H1 (cell line): Measurements from ENCODE around the gene GPR17. TPM values are rescaled to one million over a fixed set of nuclear protein-coding genes. Genes with fewer than 3 reads are reported as not detected.

Source experiments
- CTCF ChIA-PET: fragments of 300-600 bp; sonication (Branson Sonifier 250); formaldehyde crosslinking; loops from one replicate; lab custom pipeline; 2021; ENCODE audit not compliant: partially characterized antibody; lab: Charles Lee
- POLR2A ChIA-PET: fragments of 300-600 bp; sonication (Branson Sonifier 250); formaldehyde crosslinking; loops from one replicate; lab custom pipeline; 2021; ENCODE audit warnings: inconsistent platforms; ENCODE audit not compliant: partially characterized antibody; lab: Charles Lee
- DNase-seq, 2 experiments: peaks; one replicate each; pipeline versions ENCODE4 v3.0.0 to v3.0.0-alpha.2; 2010 to 2022; ENCODE audit warnings: low spot score in 2 of 2, low read depth in 1 of 2, mixed read lengths in 1 of 2
- FAIRE-seq: peaks from 2 replicates; lab custom pipeline; 2011; peaks lifted over from hg19 to GRCh38; lab: Jason Lieb, UNC
- H2AFZ ChIP-seq: 2 replicates; pipeline ENCODE4 v1.8.1; 2012; ENCODE audit warnings: low read length, inconsistent platforms
- H2AK5ac ChIP-seq: 2 replicates; pipeline ENCODE4 v1.6.1; 2013; ENCODE audit warnings: low read depth, low read length
- H2BK120ac ChIP-seq: replicated peaks from 2 replicates; pipeline ENCODE3; 2013; ENCODE audit warnings: low read depth, low read length, inconsistent platforms
- H2BK12ac ChIP-seq: 2 replicates; pipeline ENCODE4 v1.6.1; 2013; ENCODE audit warnings: low read depth, low read length
- H2BK15ac ChIP-seq: 2 replicates; pipeline ENCODE4 v1.6.1; 2013; ENCODE audit warnings: low read length
- H2BK20ac ChIP-seq: 2 replicates; pipeline ENCODE4 v1.6.1; 2013; ENCODE audit warnings: low read length
- H2BK5ac ChIP-seq: 2 replicates; pipeline ENCODE4 v1.6.1; 2013; ENCODE audit warnings: low read depth, low read length
- H3K14ac ChIP-seq: 2 replicates; pipeline ENCODE4 v1.6.1; 2013; ENCODE audit warnings: inconsistent platforms; ENCODE audit not compliant: insufficient read length
- H3K18ac ChIP-seq: 2 replicates; pipeline ENCODE4 v1.6.1; 2013; ENCODE audit warnings: low read length; ENCODE audit errors: extremely low read depth
- H3K23ac ChIP-seq: 2 replicates; pipeline ENCODE4 v1.6.1; 2013; ENCODE audit warnings: inconsistent platforms; ENCODE audit not compliant: insufficient read length
- H3K23me2 ChIP-seq: 2 replicates; pipeline ENCODE4 v1.6.1; 2013; ENCODE audit warnings: low read depth, low read length
- H3K27ac ChIP-seq: 2 replicates; pipeline ENCODE4 v1.6.1; 2011; ENCODE audit warnings: low read depth, low read length, inconsistent platforms
- H3K27me3 ChIP-seq, 4 experiments: replicated peaks in 1 of 4; 1 replicate in 1 of 4; 2 replicates in 3 of 4; pipeline versions ENCODE4 v1.6.1 to v1.8.1; 2011 to 2013; ENCODE audit warnings: low read length in 3 of 4, mild to moderate bottlenecking in 3 of 4, inconsistent platforms in 2 of 4, mixed read lengths in 2 of 4, moderate library complexity in 1 of 4; ENCODE audit not compliant: control insufficient read depth in 3 of 4, insufficient read depth in 3 of 4; ENCODE audit errors: extremely low read depth in 1 of 4
- H3K36me3 ChIP-seq, 4 experiments: 2 replicates each; pipeline versions ENCODE4 v1.6.1 to v1.8.1; 2011 to 2013; ENCODE audit warnings: mild to moderate bottlenecking in 4 of 4, low read length in 3 of 4, moderate library complexity in 2 of 4, control low read depth in 1 of 4, inconsistent platforms in 1 of 4; ENCODE audit not compliant: insufficient read depth in 4 of 4, control insufficient read depth in 2 of 4
- H3K4ac ChIP-seq: replicated peaks from 2 replicates; pipeline ENCODE3; 2013; ENCODE audit warnings: low read length, low read depth, mixed read lengths, inconsistent platforms; ENCODE audit not compliant: insufficient read length
- H3K4me1 ChIP-seq, 4 experiments: replicated peaks in 1 of 4; 1 replicate in 1 of 4; 2 replicates in 3 of 4; pipeline versions ENCODE4 v1.6.1 to v1.8.1; 2011 to 2013; ENCODE audit warnings: low read length in 3 of 4, inconsistent platforms in 2 of 4, mixed read lengths in 1 of 4; ENCODE audit not compliant: insufficient read depth in 4 of 4, control insufficient read depth in 3 of 4
- H3K4me2 ChIP-seq, 2 experiments: 2 replicates each; pipeline versions ENCODE4 v1.6.1 to v1.8.1; 2011 to 2013; ENCODE audit warnings: low read depth in 2 of 2, low read length in 2 of 2, control low read depth in 1 of 2, inconsistent platforms in 1 of 2, mild to moderate bottlenecking in 1 of 2; ENCODE audit not compliant: insufficient read depth in 1 of 2
- H3K4me3 ChIP-seq, 4 experiments: fragments of 200-600, 300-600 bp in 1 of 4; sonication (generic), shearing (Covaris generic), sonication (Bioruptor Twin) in 1 of 4; 2 replicates each; pipeline versions ENCODE4 v1.5.1 to v1.8.1; 2011 to 2016; ENCODE audit warnings: low read length in 4 of 4, low read depth in 3 of 4, control low read depth in 2 of 4, inconsistent platforms in 2 of 4, mild to moderate bottlenecking in 2 of 4, mixed read lengths in 1 of 4, moderate library complexity in 1 of 4; ENCODE audit not compliant: insufficient read depth in 2 of 4; ENCODE audit errors: extremely low read depth in 1 of 4
- H3K56ac ChIP-seq: replicated peaks from 2 replicates; pipeline ENCODE3; 2013; ENCODE audit warnings: low read depth, mild to moderate bottlenecking, mixed read lengths, low read length, inconsistent platforms; ENCODE audit not compliant: insufficient read length
- H3K79me1 ChIP-seq: 2 replicates; pipeline ENCODE4 v1.6.1; 2013; ENCODE audit warnings: low read depth, low read length, control low read depth
- H3K79me2 ChIP-seq, 2 experiments: 2 replicates each; pipeline versions ENCODE4 v1.6.1 to v1.8.1; 2012 to 2013; ENCODE audit warnings: low read length in 2 of 2, mild to moderate bottlenecking in 2 of 2, inconsistent platforms in 1 of 2; ENCODE audit not compliant: insufficient read depth in 2 of 2, control insufficient read depth in 1 of 2
- H3K9ac ChIP-seq, 4 experiments: replicated peaks in 1 of 4; 1 replicate in 1 of 4; 2 replicates in 3 of 4; pipeline versions ENCODE4 v1.6.1 to v1.8.1; 2011 to 2013; ENCODE audit warnings: low read depth in 3 of 4, low read length in 3 of 4, control low read depth in 2 of 4, mild to moderate bottlenecking in 2 of 4, moderate library complexity in 2 of 4, inconsistent platforms in 1 of 4; ENCODE audit errors: extremely low read depth in 1 of 4
- H3K9me3 ChIP-seq, 2 experiments: 2 replicates each; pipeline versions ENCODE4 v1.6.1 to v1.8.1; 2012 to 2013; ENCODE audit warnings: mild to moderate bottlenecking in 2 of 2, moderate library complexity in 2 of 2, control low read depth in 1 of 2, inconsistent platforms in 1 of 2, low read depth in 1 of 2, low read length in 1 of 2, mixed read lengths in 1 of 2; ENCODE audit not compliant: insufficient read depth in 2 of 2
- H4K20me1 ChIP-seq, 2 experiments: replicated peaks in 1 of 2; 2 replicates each; pipeline versions ENCODE3 to v1.8.1; 2011 to 2013; ENCODE audit warnings: inconsistent platforms in 2 of 2, low read length in 2 of 2, mild to moderate bottlenecking in 1 of 2; ENCODE audit not compliant: insufficient read depth in 2 of 2, control insufficient read depth in 1 of 2
- H4K5ac ChIP-seq: 2 replicates; pipeline ENCODE4 v1.6.1; 2013; ENCODE audit warnings: low read length, low read depth, mixed read lengths, inconsistent platforms; ENCODE audit not compliant: insufficient read length
- H4K8ac ChIP-seq: 2 replicates; pipeline ENCODE4 v1.8.0; 2013; ENCODE audit warnings: mild to moderate bottlenecking, moderate library complexity, low read length, inconsistent platforms; ENCODE audit not compliant: insufficient read depth; ENCODE audit errors: extremely low read depth
- H4K91ac ChIP-seq: replicated peaks from 2 replicates; pipeline ENCODE3; 2013; ENCODE audit warnings: low read length, mixed read lengths, inconsistent platforms; ENCODE audit not compliant: insufficient read length
- CEBPB ChIP-seq: IDR thresholded peaks from 2 replicates; pipeline ENCODE4 v1.6.1; 2012; ENCODE audit warnings: low read depth, low read length
- CHD2 ChIP-seq: IDR thresholded peaks from 2 replicates; pipeline ENCODE4 v1.6.1; 2012; ENCODE audit warnings: low read length, improper control_type of control experiment
- CTBP2 ChIP-seq: IDR thresholded peaks from 2 replicates; pipeline ENCODE4 v1.7.0; 2011; ENCODE audit warnings: borderline replicate concordance, mild to moderate bottlenecking, moderate library complexity, mixed read lengths, low read length; ENCODE audit not compliant: insufficient read depth, insufficient read length
- EP300 ChIP-seq, 2 experiments: IDR thresholded peaks; 1 replicate in 1 of 2; 2 replicates in 1 of 2; pipeline ENCODE4 v1.6.1; 2011 to 2012; ENCODE audit warnings: low read depth in 2 of 2, low read length in 2 of 2, mild to moderate bottlenecking in 2 of 2, borderline replicate concordance in 1 of 2, inconsistent platforms in 1 of 2, moderate library complexity in 1 of 2
- JUND ChIP-seq: IDR thresholded peaks from 2 replicates; pipeline ENCODE4 v1.6.1; 2011; ENCODE audit warnings: mild to moderate bottlenecking, improper control_type of control experiment, low read length
- RNF2 ChIP-seq: fragments of 200-900, 300-1000 bp; sonication (generic); IDR thresholded peaks from 2 replicates; pipeline ENCODE4 v1.7.1; 2016; ENCODE audit warnings: borderline replicate concordance, low read depth, mild to moderate bottlenecking, antibody characterized with exemption, low read length; ENCODE audit not compliant: poor library complexity, severe bottlenecking; ENCODE audit errors: missing control alignments
- SIRT6 ChIP-seq: IDR thresholded peaks from one replicate; pipeline ENCODE4 v1.7.1; 2012; ENCODE audit warnings: low read length, inconsistent platforms
- SP4 ChIP-seq: IDR thresholded peaks from 2 replicates; pipeline ENCODE4 v1.6.1; 2012; ENCODE audit warnings: low read length, inconsistent platforms
- SRF ChIP-seq: IDR thresholded peaks from 2 replicates; pipeline ENCODE4 v1.6.1; 2011; ENCODE audit warnings: mild to moderate bottlenecking, low read depth, low read length, moderate library complexity
- TCF12 ChIP-seq: IDR thresholded peaks from 2 replicates; pipeline ENCODE4 v1.6.1; 2011; ENCODE audit warnings: low read depth, mild to moderate bottlenecking, low read length
- WGBS, 2 experiments: shearing (Covaris generic) in 1 of 2; methylation state at CpG; one replicate each; pipeline versions ENCODE4 v1.1.6 to v1.1.7; 2013 to 2015; ENCODE audit warnings: low lambda C conversion rate in 2 of 2, mixed read lengths in 2 of 2, inconsistent platforms in 1 of 2, low coverage in 1 of 2, missing lambda C conversion rate in 1 of 2; ENCODE audit not compliant: insufficient replicate concordance in 2 of 2, insufficient coverage in 1 of 2, insufficient read length in 1 of 2; ENCODE audit errors: extremely low coverage in 1 of 2, missing lambda C conversion rate in 1 of 2; 5-methylcytosine and 5-hydroxymethylcytosine counted together
- polyA plus RNA-seq, 7 experiments: library from polyadenylated mRNA; depleted of rRNA in 3 of 7; stranded (reverse) in 5 of 7; unstranded in 2 of 7; fragments of >200 nt in 5 of 7; fragments of 200-250 nt in 2 of 7; gene quantifications; 1 replicate in 5 of 7; 2 replicates in 1 of 7; 4 replicates in 1 of 7; pipeline versions ENCODE4 v1.2.1 to v1.2.3, GENCODE V29; 2011 to 2013; ENCODE audit warnings: missing spikeins in 2 of 7, mixed read lengths in 2 of 7
- total RNA-seq: library from RNA; stranded (reverse); fragmentation: NEBNext Ultra II Directional; extraction: Animal tissue kit (Norgen Biotek cat#: 25700); gene quantifications from 2 replicates; pipeline ENCODE4 v1.2.1, GENCODE V29; 2021
- TF ChIP-seq, protein P1 (sequence below): IDR thresholded peaks from 2 replicates; pipeline ENCODE4 v1.6.1; 2012; ENCODE audit warnings: inconsistent platforms

GPR17 gene
- total and polyA plus RNA-seq, 2 of the 8 experiments (the other 6 are each of a cell fraction or from before 2014, with no cell fraction given): 0.03 TPM; not detected in 1

DNA sequence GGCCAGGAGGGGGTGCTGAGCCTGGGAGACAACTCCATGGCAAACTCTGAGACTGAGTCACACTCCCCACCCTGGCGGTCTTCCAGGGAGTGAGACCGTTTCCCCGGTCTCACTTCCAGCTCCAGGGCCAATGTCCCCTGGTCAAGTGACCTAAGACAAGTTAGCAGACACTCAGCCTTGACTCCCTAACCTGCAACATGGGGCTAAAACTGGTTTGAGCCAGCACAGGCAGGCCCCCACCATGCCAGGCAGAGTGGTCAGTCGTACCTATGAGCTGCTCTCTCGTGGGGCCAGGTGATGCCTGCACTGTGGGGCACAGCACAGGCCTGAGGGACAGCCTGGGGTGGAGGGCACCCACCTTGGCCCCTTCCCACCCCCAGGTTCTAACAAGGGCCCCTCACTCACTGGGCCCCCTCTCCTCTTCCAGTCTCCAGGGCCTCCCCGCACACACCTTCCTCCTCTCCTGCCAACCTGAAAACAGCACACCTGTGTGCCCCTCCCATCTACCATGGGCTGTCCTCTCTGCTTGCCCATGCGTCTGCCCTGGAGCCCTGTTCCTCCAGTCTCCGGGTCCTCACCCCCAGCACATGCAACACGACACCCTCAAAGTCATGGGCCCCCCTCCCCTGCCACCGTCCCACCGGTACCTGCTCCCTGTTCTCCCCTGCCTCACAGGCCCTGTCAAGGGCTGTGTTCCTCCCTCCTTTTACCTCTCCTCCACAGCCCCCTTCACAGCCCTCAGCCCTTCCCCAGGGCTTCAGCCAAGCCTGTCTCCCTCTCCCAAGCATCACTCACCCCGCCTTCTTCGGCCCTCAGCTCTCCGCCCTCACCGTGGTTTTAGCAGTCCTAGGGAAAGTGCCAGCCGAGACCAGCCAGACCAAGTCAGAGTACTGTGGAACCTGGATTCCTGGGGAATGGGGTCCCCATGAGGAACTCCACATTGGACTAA is 1.6 kb downstream of the GPR17 start:
- peak overlapping the region; percentile 26; the same call in 1 of the 2 replicates for H2BK5ac ChIP-seq
- H3K36me3 ChIP-seq: no peaks in the 10 kb centered on the region
- H4K20me1 ChIP-seq: no peaks in the 10 kb centered on the region
- H4K5ac ChIP-seq: no peak overlapping the region
- H3K56ac ChIP-seq: no peak overlapping the region
- 0 out of 2 replicates have a peak, but pooled peaks cover 3% of the 10 kb centered on the region for H3K79me1 ChIP-seq
- ChIA-PET POLR2A (interaction anchor here (1.6 kb wide), 1 partner anchor 54 kb away, joined by 4 read pairs; the partner anchor contains the start of gene SFT2D3), CTCF (interaction anchor here (0.9 to 13.7 kb wide), 7 partner anchors 7 to 56 kb away, joined by 3 to 160 read pairs (median 3); partner anchors contain the start of gene LIMS2)
- H3K27ac ChIP-seq: no peak overlapping the region
- H3K4me2 ChIP-seq: no peak overlapping the region
- H2BK15ac ChIP-seq: no peak overlapping the region
- H2BK12ac ChIP-seq: no peak overlapping the region; the same call in 1 of the 2 replicates
- H2AFZ ChIP-seq: no peak overlapping the region
- no peaks in the 10 kb centered on the region for H3K79me2 ChIP-seq
- H3K27me3 ChIP-seq: peaks cover 0 to 2% (median 0%) of the 10 kb centered on the region in 4 experiments; a peak in 1 of 7 replicates
- 74% methylated on average over 11 of the region's 16 CpGs; no CpG with 5 or more reads in 1 of the 2 experiments for WGBS, 2 experiments
- peaks cover 0 to 5% (median under 1%) of the 10 kb centered on the region in 4 experiments; a peak in 2 of 7 replicates for H3K4me1 ChIP-seq
- no peaks in the 10 kb centered on the region for H3K9me3 ChIP-seq
- H3K23me2 ChIP-seq: no peaks in the 10 kb centered on the region
- H4K91ac ChIP-seq: no peak overlapping the region
- H3K4ac ChIP-seq: no peak overlapping the region
- no peak overlapping the region for H3K4me3 ChIP-seq
- no peak overlapping the region for H3K14ac ChIP-seq
- DNase-seq: no peak
- H2BK120ac ChIP-seq: no peak overlapping the region
- H2AK5ac ChIP-seq: no peak overlapping the region
- no peak overlapping the region for H2BK20ac ChIP-seq
- no peak overlapping the region for H3K9ac ChIP-seq
- no peak overlapping the region; the same call in 1 of the 2 replicates for H4K8ac ChIP-seq
- FAIRE-seq: no peak
- no peak overlapping the region for H3K23ac ChIP-seq
- H3K18ac ChIP-seq: no peak overlapping the region
- TF ChIP-seq JUND (no peak), SIRT6 (no peak), SRF (no peak), CHD2 (no peak), TCF12 (no peak), CEBPB (no peak), CTBP2 (no peak), EP300 (IDR thresholded peaks at IDR 0.05; ENCODE audit: borderline replicate concordance in 1 of 2, low read depth in 2 of 2, low read length in 2 of 2) (no peak), RNF2 (no peak), SP4 (no peak)
- TF ChIP-seq, protein P1, sequence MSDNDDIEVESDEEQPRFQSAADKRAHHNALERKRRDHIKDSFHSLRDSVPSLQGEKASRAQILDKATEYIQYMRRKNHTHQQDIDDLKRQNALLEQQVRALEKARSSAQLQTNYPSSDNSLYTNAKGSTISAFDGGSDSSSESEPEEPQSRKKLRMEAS: no peak
